Astrocyte (in vitro differentiated cells and primary cell): ENCODE data around the gene C6orf136. TPM values are rescaled to one million over a fixed set of nuclear protein-coding genes. Genes with fewer than 3 reads are reported as not detected.
A peak's percentile ranks its signal among the peaks of the same experiment; 100 is the strongest.

Source experiments
- DNase-seq: peaks from one replicate; pipeline ENCODE4 v3.0.0-alpha.2; 2010; ENCODE audit warnings: low read depth
- FAIRE-seq: peaks from 2 replicates; lab custom pipeline; 2011; peaks lifted over from hg19 to GRCh38; lab: Jason Lieb, UNC
- H2AFZ ChIP-seq: 2 replicates; pipeline ENCODE4 v1.6.0; 2012; ENCODE audit warnings: low read depth, low read length, inconsistent platforms
- H3K27ac ChIP-seq: 2 replicates; pipeline ENCODE4 v1.5.1; 2011; ENCODE audit warnings: low read depth, low read length, inconsistent platforms
- H3K27me3 ChIP-seq: 2 replicates; pipeline ENCODE4 v1.6.0; 2011; ENCODE audit warnings: low read length, inconsistent platforms; ENCODE audit not compliant: insufficient read depth
- H3K36me3 ChIP-seq: 2 replicates; pipeline ENCODE4 v1.5.1; 2011; ENCODE audit warnings: low read length, inconsistent platforms; ENCODE audit not compliant: insufficient read depth
- H3K4me1 ChIP-seq: 2 replicates; pipeline ENCODE4 v1.5.1; 2011; ENCODE audit warnings: low read length, inconsistent platforms; ENCODE audit not compliant: insufficient read depth
- H3K4me2 ChIP-seq: 2 replicates; pipeline ENCODE4 v1.6.0; 2012; ENCODE audit warnings: low read length, inconsistent platforms
- H3K4me3 ChIP-seq: 2 replicates; pipeline ENCODE4 v1.5.1; 2011; ENCODE audit warnings: low read depth, mild to moderate bottlenecking, low read length, inconsistent platforms; ENCODE audit not compliant: insufficient read depth
- H3K79me2 ChIP-seq: 2 replicates; pipeline ENCODE4 v1.6.0; 2012; ENCODE audit warnings: mild to moderate bottlenecking, low read length, inconsistent platforms; ENCODE audit not compliant: insufficient read depth
- H3K9ac ChIP-seq: 2 replicates; pipeline ENCODE4 v1.6.0; 2012; ENCODE audit warnings: mild to moderate bottlenecking, low read length, inconsistent platforms
- H3K9me3 ChIP-seq: 2 replicates; pipeline ENCODE4 v1.5.1; 2012; ENCODE audit warnings: low read depth, mild to moderate bottlenecking, low read length, inconsistent platforms; ENCODE audit not compliant: insufficient read depth
- H4K20me1 ChIP-seq: 2 replicates; pipeline ENCODE4 v1.6.0; 2012; ENCODE audit warnings: low read length, inconsistent platforms; ENCODE audit not compliant: insufficient read depth
- H3K27ac Mint-ChIP-seq: one replicate; pipeline ENCODE4 v1.8.0; 2021; ENCODE audit warnings: mild to moderate bottlenecking, mixed read lengths; ENCODE audit not compliant: unreplicated experiment
- H3K27me3 Mint-ChIP-seq: one replicate; pipeline ENCODE4 v1.8.0; 2021; ENCODE audit warnings: low read depth, mixed read lengths; ENCODE audit not compliant: unreplicated experiment
- H3K36me3 Mint-ChIP-seq: one replicate; pipeline ENCODE4 v1.8.0; 2021; ENCODE audit warnings: low read depth, mixed read lengths; ENCODE audit not compliant: unreplicated experiment
- H3K4me1 Mint-ChIP-seq: one replicate; pipeline ENCODE4 v1.8.0; 2021; ENCODE audit warnings: low read depth, mixed read lengths; ENCODE audit not compliant: unreplicated experiment
- H3K4me3 Mint-ChIP-seq: one replicate; pipeline ENCODE4 v1.8.0; 2021; ENCODE audit warnings: mild to moderate bottlenecking, moderate library complexity, mixed read lengths; ENCODE audit not compliant: unreplicated experiment
- H3K9me3 Mint-ChIP-seq: one replicate; pipeline ENCODE4 v1.8.0; 2021; ENCODE audit warnings: mild to moderate bottlenecking, mixed read lengths; ENCODE audit not compliant: unreplicated experiment
- EZH2 ChIP-seq: IDR thresholded peaks from 2 replicates; pipeline ENCODE4 v1.6.1; 2012; ENCODE audit warnings: mild to moderate bottlenecking, low read length, inconsistent platforms; ENCODE audit not compliant: insufficient read depth
- total RNA-seq: library from RNA; stranded (reverse); gene quantifications from 2 replicates; pipeline ENCODE4 v1.2.1, GENCODE V29; 2021
- TF ChIP-seq, protein P1 (sequence below): IDR thresholded peaks from 2 replicates; pipeline ENCODE4 v1.5.1; 2011; ENCODE audit warnings: low read depth, mild to moderate bottlenecking, inconsistent platforms, low read length, moderate library complexity; ENCODE audit not compliant: insufficient read depth

Gene C6orf136
- total RNA-seq, 1 donor from 2014 or later = 12.7 TPM

DNA sequence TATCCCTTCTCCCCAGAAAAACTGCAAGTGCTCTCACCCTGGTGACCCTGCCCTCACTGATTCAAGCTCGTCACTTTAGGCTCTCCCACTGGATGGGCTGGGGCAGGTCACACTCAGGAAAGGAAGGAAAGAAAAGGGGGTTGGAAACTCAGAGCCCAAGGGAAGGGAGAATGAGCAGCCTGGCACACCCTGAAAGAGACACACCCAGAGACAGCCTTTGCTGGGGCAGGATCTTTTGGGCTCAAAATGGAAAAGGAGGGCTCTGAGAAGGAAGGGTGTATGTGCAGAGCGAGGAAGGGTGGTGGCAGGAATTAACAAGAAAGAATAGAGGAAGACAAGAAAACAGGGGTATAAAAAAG lies 37.0 kb downstream of the C6orf136 start:
- peak overlapping the region; percentile 98 for H3K4me3 Mint-ChIP-seq
- peaks cover 28% of the 10 kb centered on the region for H3K4me1 Mint-ChIP-seq
- H3K4me1 ChIP-seq = peaks cover 52% of the 10 kb centered on the region
- H3K36me3 ChIP-seq = peaks cover 14% of the 10 kb centered on the region
- no peak for DNase-seq
- H3K9me3 ChIP-seq = no peaks in the 10 kb centered on the region
- H3K79me2 ChIP-seq = peaks cover 97% of the 10 kb centered on the region
- H3K4me2 ChIP-seq = peak overlapping the region; percentile 100
- no peak for FAIRE-seq
- no peak overlapping the region for H2AFZ ChIP-seq
- peaks cover 24% of the 10 kb centered on the region for H3K36me3 Mint-ChIP-seq
- no peaks in the 10 kb centered on the region for H3K27me3 ChIP-seq
- peak overlapping the region; percentile 98 for H3K9ac ChIP-seq
- peak overlapping the region; percentile 87 for H3K4me3 ChIP-seq
- no peaks in the 10 kb centered on the region for H3K27me3 Mint-ChIP-seq
- peak overlapping the region; percentile 99 for H3K27ac Mint-ChIP-seq
- peaks cover 72% of the 10 kb centered on the region for H4K20me1 ChIP-seq
- peak overlapping the region; percentile 81 for H3K27ac ChIP-seq
- H3K9me3 Mint-ChIP-seq = peaks cover under 1% of the 10 kb centered on the region
- TF ChIP-seq EZH2 = no peak
- TF ChIP-seq, protein P1, sequence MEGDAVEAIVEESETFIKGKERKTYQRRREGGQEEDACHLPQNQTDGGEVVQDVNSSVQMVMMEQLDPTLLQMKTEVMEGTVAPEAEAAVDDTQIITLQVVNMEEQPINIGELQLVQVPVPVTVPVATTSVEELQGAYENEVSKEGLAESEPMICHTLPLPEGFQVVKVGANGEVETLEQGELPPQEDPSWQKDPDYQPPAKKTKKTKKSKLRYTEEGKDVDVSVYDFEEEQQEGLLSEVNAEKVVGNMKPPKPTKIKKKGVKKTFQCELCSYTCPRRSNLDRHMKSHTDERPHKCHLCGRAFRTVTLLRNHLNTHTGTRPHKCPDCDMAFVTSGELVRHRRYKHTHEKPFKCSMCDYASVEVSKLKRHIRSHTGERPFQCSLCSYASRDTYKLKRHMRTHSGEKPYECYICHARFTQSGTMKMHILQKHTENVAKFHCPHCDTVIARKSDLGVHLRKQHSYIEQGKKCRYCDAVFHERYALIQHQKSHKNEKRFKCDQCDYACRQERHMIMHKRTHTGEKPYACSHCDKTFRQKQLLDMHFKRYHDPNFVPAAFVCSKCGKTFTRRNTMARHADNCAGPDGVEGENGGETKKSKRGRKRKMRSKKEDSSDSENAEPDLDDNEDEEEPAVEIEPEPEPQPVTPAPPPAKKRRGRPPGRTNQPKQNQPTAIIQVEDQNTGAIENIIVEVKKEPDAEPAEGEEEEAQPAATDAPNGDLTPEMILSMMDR = no peak

DNA sequence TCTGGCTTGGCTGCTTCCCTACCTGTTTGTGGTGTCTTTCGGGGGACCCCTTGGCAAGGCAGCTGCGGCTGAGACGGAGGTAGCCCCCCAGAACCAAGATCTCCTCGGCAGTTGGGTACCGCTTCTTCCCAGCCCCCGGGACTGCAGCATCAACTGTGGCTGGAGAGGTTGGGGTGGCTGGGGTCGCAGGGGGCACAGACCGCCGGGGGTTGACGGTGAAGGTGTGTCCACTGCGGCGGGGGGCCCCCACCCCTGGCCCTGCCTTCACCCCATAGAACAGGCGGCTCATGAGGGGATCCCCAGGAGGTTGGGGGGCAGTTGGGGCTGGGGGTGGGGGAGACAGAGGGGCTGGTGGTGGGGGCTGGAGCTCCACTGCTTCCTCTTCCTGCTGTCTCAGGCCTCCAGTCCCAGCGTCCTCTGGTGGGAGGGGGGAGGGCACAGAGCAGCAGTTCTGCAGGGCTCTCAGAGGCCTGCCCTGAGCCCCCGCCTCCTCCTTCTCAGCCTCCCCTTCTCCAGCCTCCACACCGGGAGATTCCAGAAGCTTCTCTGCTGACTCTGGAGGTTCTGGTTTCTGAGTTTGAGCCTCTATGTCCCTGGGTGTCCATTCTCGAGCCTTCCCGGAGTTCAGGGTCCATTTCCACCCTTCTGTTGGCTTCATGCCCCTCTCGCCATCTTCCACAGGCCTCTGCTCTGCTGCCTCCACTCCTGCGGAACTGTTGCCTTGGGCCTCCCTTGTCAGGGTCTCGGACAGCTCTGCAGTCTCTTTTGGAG lies 37.6 kb downstream of the C6orf136 start:
- no peak for FAIRE-seq

More for the DNA sequence above, 37.6 kb downstream of the C6orf136 start:
- Mint-ChIP-seq H3K27me3 (no peaks in the 10 kb centered on the region), H3K36me3 (peaks cover 21% of the 10 kb centered on the region), H3K4me1 (peaks cover 29% of the 10 kb centered on the region), H3K4me3 (peak overlapping the region; percentile 98), H3K27ac (peak overlapping the region; percentile 99), H3K9me3 (peaks cover 2% of the 10 kb centered on the region)
- TF ChIP-seq, protein P1 = no peak
- TF ChIP-seq EZH2 = no peak
- Histone ChIP-seq H4K20me1 (peaks cover 65% of the 10 kb centered on the region), H3K27ac (peak overlapping the region; percentile 95), H3K27me3 (no peaks in the 10 kb centered on the region), H3K4me2 (peak overlapping the region; percentile 100), H3K36me3 (peaks cover 14% of the 10 kb centered on the region), H3K4me1 (peaks cover 53% of the 10 kb centered on the region), H3K79me2 (peaks cover 97% of the 10 kb centered on the region), H3K9ac (peak overlapping the region; percentile 98), H2AFZ (no peak overlapping the region), H3K9me3 (no peaks in the 10 kb centered on the region), H3K4me3 (peak overlapping the region; percentile 87)
- DNase-seq = no peak
